ENCODE data around the gene RTRAF.

Gene RTRAF

DNA sequence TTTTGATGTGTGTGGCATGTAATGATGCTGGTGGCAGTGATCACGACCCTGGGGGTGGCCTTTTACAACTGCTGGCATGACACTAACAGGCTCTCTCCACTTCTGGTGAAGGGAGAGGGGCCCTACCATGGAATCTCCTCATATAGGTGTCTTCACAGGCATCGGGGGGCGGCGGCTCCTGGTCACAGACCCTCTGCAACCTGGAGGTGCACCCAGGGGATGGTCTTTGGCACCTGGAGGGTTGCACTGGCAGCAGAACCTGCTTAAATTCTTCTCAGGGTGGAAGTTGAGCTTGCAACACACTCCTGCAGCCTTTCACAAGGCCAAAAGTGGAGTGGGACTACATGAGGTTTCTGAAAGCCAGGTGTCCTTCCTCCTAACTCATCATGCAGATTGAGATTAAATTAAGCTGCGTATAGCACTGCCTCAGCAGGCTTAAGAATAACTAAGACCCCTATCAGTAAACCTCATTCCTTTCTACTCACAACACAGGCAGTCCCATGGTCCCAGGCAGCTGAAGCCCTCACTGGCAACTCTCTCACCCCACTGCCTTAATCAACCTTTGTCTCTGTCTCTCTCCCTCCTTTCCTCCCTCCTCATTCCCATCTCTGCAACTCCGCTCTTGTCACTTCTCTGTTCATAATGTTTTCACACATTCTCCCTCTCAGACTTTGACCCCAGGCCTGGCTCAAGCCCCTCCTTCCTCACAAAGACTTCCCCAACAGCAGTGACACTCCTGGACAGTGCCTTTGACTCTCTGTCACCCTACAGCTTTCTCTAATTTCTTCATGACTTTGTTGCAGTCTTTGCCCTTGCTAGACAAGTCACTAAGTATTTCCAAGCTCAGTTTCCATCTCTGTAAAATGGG, 60.6 kb downstream of the RTRAF start:
- DNase-seq: no peak
- no peak for ATAC-seq

DNA sequence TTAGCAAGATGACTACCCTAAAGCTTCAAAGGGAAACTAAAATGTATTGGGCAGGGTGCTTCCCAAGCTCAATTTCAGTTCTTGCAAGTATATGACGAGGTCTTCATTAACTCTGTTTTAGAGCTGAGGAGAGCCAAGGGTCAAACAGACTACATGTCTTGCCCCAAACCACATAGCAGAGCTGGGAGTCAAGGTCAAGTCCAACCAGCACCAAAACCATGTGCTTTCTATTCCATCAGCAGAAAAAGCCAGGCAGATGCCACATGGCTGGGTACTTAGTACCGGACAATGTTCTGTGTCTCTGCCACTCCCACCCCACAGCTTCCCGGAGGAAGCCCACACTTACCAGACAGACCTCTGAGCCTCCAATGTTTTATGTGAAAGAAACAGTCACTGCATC, 61.9 kb downstream of the RTRAF start:
- DNase-seq (no peak), ATAC-seq (no peak)

DNA sequence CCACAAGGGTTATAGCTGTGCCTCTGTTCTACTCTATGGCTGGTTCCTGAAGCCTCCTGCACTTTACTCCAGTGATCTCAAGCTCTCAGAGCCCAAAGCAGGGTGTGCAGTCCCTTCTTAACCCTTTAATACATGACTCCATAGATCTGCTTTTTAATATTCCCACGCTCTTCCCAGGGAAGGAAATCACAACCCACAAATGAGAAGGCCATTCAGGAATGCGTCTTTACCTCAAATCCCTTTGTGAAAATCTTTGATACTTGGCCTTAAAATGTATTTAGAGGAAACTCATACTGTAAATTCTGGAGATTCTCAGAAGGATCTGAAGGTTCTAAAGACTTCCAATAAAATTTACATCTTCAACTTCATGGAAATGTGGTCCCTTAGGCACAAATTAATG, 62.5 kb downstream of the RTRAF start:
- ATAC-seq (no peak), DNase-seq (no peak)

DNA sequence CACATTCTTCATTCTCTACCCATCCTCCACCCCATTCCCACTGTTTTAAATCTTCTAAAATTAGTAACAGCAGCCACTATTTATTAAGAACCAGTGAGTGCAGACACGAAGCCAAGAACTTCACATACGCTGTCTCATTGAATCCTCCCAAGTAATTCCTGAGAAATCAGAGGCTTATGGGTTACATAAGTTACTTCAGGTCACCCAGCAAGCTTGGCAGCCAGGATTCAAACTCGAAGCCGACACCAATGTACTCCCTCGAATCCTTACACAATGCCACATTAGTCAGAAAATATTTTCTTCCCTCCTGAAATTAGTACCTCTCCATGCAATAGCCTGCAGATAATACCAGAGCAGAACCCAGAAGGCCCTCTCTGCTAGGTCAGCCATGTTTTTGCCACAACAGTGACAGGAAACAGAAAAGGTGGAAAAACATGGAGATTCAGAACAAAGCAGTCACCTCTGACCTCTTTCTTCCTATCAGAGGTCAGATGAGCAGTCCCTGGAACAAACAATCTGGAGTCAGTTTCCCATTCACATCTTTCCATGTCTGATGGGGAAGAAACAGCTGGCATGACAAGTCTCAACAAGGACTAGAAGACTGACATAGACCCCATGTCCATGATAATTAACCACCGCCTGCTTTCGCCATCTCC, 63.1 kb downstream of the RTRAF start:
- ATAC-seq (no peak), DNase-seq (no peak)

DNA sequence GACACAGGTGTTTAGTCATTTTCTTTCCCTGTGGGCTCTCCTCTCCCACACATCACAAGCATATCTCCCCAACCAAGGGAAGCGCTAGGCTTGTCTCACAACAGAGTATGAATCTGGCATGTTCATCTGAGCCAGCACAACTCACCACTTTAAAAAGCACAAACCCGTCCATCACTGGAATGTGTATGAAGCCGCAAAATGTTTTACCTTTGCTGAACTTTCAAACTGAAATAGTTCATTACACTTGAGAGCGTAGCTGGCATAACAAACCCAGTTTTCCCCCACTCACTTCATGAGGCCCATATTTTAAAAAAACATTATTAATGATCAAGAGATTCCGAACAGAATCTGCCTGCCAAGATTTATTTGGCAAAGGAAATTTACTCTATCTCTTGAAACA, 63.7 kb downstream of the RTRAF start:
- DNase-seq (no peak), ATAC-seq (no peak)

DNA sequence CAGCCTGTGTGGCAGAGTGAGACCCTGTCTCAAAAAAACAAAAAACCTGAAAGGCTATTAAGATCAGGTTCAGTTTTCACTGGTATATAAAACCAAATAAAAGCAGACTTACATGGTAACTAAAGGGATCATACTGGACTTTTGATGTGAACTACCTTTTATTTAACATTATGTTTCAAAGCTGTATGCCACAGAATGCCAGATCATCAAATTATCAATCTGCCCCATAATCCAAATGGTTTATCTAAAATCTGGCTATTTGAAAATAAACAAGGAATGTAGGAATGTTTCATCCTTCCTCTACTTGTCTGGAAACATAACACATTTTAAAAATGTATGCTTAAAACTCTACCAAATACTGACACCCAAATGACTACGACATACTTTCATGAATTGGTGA, 65.3 kb downstream of the RTRAF start:
- no peak for ATAC-seq
- DNase-seq: no peak

DNA sequence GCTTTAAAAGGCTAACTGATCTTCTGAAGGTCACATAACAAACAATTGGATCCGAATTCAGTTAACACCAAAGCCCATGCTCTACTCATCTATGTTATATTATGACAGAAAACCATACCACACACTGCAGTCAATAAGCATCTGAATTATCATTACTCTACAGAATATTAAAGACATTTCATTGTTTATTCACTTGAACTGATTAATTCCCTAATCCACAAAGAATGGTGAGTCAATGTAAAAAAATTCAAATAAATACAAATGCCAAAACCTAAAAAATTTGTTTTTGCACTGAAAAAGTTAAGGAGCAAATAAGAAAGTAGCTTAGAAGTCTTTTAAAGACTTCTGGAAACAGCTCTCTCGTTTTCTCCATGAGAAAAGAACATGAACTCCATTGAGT, 65.8 kb downstream of the RTRAF start:
- ATAC-seq: no peak
- no peak for DNase-seq

DNA sequence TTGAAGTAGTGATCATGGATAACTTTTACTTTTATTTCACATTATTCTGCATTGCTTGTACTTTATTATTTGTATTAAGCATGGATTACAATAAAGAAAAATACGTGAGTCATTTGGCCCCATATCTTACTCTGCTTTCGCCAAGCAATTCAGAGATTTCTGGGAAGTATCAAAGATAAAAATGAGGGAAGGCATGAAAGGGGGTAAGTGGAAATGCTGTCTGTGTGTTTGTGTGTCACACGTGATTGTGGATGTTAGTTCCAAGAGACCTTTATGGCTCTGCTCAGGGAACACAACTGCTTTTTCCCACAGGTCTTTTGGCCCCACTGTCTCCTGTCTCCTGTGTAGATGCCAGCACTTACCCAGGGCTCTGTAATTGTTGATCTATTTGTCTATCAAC, 69.0 kb downstream of the RTRAF start:
- ATAC-seq: no peak
- DNase-seq: no peak

DNA sequence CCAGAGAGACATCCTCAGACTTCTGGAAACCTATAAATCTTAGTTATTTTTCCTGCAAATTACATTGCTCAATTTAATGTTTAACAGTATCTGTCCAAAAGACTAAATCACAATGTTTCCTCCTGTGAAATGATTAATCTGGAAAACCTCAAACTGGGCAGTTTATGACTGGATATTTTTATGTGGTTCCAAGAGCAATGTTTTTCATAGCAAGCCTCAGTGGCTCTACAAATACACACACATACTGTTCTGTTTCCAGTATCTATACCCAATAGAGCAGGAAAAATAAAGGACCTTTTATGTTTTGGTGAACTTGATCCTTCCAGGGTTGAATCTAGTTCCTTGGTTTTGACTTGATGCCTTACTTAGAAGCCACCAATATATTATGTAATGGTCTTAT, 70.3 kb downstream of the RTRAF start:
- DNase-seq (no peak), ATAC-seq (no peak)

DNA sequence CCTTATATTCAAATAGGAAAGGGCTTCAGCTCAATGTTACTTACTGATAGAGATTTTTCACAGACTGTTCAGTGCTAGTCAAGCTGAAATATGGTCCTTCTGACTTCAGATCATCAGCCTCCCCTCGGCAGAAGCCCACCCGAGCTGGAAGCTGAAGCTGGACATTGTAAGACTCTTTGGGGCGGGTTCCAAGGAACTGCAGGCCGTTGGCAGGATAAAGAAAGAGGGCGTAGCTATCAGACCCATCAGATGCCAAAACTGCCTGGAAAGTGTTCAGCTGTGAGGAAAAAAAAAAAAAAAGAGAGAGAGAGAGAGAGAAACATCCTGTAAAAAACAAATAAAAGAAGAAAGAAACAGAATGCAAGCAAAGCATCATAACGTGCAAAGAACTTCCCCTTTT, 70.7 kb downstream of the RTRAF start:
- DNase-seq (no peak), ATAC-seq (no peak)
